RPMI8226 (cell line): ENCODE measurements around the gene TTC21A.
"Not testable (repeated sequence)": the region's sequence is repeated elsewhere in the genome, so short reads cannot be mapped to it uniquely, and the experiment has no call there.

ENCODE experiments used
- DNase-seq: peaks from one replicate; pipeline ENCODE4 v3.0.0-alpha.2; 2015

The TTC21A gene, protein sequence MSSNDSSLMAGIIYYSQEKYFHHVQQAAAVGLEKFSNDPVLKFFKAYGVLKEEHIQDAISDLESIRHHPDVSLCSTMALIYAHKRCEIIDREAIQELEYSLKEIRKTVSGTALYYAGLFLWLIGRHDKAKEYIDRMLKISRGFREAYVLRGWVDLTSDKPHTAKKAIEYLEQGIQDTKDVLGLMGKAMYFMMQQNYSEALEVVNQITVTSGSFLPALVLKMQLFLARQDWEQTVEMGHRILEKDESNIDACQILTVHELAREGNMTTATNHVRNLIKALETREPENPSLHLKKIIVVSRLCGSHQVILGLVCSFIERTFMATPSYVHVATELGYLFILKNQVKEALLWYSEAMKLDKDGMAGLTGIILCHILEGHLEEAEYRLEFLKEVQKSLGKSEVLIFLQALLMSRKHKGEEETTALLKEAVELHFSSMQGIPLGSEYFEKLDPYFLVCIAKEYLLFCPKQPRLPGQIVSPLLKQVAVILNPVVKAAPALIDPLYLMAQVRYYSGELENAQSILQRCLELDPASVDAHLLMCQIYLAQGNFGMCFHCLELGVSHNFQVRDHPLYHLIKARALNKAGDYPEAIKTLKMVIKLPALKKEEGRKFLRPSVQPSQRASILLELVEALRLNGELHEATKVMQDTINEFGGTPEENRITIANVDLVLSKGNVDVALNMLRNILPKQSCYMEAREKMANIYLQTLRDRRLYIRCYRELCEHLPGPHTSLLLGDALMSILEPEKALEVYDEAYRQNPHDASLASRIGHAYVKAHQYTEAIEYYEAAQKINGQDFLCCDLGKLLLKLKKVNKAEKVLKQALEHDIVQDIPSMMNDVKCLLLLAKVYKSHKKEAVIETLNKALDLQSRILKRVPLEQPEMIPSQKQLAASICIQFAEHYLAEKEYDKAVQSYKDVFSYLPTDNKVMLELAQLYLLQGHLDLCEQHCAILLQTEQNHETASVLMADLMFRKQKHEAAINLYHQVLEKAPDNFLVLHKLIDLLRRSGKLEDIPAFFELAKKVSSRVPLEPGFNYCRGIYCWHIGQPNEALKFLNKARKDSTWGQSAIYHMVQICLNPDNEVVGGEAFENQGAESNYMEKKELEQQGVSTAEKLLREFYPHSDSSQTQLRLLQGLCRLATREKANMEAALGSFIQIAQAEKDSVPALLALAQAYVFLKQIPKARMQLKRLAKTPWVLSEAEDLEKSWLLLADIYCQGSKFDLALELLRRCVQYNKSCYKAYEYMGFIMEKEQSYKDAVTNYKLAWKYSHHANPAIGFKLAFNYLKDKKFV (N-terminal part only)

DNA sequence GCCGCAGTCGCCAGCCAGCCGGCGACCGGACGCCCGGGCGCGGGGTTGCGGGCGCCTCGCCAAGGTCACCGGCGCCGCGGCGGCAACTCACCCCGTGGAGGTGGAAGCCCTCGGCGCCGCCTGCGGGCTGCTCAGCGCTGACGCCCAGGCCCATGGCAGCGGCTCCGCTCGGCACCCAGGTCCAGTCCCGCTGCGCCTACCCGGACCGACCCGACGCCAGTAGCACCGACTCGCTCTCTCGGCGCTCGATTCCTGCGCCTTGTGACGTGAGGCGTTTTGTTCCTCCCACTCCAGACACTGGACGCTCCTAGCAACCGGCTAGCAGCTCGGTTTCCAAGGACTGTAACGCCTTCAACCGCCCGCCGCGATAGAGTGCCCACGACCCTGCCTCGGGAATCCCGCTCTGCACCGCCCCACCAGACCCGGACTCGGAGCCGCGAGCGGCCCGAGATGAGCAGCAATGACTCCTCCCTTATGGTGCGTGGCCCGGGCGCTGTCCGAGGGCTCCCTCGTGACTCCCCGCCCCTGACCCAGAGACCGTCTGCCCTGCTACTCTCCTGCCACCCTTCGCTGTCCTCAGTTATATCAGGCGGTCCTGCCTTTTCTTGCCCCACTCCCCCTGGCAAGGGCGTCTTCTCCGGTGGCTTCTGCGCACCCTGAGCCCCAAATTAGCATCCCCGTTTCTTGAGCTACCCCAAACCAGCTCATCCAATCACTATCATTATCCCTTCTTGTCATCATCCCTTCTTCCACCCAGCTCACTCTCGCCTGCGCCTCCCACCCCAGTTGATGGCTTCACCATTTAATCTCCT, at the start of gene TTC21A, which contains the start of gene GORASP1:
Gene TTC21A, plus strand, starts transcription at position 293 of the 812 bp plus-strand sequence. Its CDS starts 158 bp downstream, at position 451.
Gene GORASP1, minus strand, starts transcription at position 240 of the 812 bp plus-strand sequence. Its CDS starts 86 bp downstream, at position 154.
- peak; percentile 83 for DNase-seq

DNA sequence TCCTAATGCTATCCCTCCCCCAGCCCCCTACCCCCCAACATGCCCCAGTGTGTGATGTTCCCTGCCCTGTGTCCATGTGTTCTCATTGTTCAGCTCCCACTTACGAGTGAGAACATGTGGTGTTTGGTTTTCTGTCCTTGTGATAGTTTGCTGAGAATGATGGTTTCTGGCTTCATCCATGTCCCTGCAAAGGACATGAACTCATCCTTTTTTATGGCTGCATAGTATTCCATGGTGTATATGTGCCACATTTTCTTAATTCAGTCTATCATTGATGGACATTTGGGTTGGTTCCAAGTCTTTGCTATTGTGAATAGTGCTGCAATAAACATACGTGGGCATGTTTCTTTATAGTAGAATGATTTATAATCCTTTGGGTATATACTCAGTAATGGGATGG, 46.3 kb upstream of the TTC21A start:
- not testable (repeated sequence) for DNase-seq

DNA sequence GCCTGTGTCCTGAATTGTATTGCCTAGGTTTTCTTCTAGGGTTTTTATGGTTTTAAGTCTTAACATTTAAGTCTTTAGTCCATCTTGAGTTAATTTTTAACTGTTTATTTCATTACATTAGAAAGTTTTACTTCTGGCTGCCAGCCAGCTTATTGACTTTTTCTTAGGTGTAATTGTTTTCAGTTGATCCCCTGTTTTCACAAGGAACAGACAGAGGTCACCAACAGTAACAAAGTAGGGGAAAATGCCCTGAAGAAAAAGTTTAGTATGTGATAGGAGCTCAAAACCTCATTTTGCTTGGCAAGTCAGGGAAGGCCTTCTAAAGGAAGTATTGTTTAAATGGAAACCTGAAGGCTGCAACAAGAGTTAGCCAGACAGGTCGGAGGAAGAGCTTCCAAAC, 45.3 kb upstream of the TTC21A start:
- DNase-seq = no peak

DNA sequence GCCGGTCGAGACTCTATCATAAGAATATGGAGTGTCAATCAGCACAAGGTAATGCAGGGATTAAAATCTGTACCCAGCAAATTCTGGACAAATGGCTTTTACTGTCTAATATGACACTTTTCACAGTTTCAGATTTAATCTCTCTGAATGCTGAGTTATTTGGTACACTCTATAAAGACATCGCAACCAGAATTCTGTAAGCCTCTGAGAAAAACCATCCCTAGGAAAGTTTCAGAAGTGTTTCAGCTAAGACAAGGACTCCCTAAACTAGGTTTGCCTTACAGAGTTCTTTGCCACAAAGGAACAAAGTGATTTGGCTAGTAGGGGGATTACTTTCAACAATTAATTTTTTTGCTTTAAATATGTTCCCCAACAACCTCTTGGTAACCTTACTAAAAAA, 44.3 kb upstream of the TTC21A start:
- no peak for DNase-seq

DNA sequence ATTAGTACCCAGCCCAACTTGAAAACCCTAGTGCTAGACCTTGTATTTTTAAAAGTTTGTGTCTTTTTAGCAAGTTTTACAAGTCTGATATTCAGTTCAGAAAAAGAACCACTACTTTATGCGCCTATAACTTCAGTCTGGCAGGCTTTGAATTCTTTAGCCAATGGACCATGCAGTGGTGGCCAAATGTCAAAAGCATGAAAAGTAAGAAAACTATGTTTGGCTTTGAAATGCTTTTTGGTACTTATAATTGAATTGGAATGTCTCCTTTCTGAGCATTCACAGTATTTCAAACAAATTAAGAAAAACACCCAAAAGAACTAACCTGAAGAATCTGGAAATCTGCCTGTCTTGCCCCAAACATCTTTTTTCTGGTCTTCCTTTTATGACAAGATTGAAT, 42.8 kb upstream of the TTC21A start:
- no peak for DNase-seq

DNA sequence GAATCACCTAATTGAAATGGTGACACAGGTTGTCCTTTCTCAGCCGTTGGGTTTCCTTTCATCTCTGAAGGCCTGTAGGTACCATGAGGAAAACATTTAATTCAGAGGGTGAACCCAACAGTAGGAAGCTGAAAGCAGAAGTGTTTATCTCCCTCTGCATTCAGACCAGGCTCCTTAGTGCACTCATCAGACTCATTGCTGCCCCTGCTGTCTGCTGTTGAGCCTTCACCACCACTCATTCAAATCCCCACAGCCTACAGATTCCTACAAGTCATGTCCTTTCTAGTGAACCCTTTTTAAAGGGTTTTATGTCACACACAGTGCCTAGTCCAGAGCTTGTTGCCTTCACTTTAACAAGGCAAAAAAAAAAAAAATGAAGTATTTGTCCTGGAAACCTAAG, 42.3 kb upstream of the TTC21A start:
- DNase-seq = peak; percentile 46

DNA sequence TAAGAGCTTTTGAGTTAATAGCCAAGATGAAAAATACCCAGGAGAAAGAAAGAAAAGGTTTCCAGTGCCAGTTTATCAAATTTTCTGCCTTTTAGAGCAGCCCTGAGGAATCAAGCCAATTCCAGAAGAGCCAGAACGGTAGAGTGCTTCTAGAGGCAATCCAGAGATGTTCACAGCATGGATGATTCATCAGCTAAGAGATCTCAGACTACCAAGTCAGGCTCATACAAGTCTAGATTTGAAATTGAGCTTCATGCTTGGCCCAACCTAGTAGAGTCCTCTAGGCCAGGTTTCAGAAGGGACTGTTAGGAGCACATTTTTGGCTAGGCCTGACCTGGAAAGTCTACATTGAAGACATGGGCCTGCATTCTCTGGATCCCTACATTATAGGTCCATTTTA, 40.2 kb upstream of the TTC21A start:
- DNase-seq = no peak

DNA sequence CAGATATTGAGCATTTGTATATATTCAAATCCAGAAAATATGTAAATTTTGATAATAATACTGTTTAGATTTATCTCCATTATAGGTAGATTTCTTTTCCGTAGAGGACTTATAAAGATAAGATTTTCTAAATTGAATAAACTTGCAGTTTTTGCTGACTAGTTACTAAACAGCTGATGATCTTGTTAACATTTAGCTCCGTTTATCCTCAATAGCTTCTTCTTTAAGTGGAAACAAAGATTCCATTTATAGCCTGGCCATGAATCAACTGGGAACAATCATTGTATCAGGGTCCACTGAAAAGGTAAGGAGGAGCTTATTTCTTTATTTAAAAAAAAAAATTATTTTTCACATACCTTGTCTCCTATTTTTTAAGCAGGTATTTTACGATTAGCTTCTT, 38.9 kb upstream of the TTC21A start:
- DNase-seq = no peak

DNA sequence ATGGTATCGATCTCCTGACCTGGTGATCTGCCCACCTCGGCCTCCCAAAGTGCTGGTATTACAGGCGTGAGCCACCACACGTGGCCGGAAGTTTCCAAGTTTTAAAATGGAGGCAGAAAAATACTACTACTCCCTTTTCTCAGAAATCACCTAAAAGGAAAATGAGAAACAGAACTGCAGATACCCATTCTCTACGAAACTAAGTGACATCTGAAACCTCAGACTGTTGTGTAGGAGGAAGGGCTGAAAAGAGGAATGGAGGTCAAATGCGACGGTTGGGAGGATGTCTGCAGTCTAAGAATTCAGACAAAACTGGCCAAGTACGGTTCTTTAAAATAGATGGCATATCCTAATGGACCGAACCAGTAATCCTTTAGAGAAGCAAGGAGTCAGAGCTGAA, 31.6 kb upstream of the TTC21A start:
- no peak for DNase-seq

DNA sequence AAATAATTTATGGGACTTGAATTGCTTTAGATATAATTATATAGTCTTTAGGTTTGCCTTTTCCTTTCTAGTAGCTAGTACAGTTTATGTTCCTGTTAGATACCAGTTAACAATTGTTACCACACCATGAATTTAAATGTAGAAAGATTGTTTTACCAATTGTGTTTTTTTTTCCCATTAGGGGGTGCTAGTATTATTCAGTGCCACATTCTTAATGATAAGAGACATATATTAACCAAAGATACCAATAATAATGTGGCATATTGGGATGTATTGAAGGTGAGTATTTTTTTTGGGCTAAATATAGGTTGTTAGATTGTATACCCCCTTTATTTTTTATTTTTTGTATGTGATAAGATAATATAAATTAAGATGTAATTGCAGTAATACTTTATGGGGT, 27.9 kb upstream of the TTC21A start:
- DNase-seq = no peak

DNA sequence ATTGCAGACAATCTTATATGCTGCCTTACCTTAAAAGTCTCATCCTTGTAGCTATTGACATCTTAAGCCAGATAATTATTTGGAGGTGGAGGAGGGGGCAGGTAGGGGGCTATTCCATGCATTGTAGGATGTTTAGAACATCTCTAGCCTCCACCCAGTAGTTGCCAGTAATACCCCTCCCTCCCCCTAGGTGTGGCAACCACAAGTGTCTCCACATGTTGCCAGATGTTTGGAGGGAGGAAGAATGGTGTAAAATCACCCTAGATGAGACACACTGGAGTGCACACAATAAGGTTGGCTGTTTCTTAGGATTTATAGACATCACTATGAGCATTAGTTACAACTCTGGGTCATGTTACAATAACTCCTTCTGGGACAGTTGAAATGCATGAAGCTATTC, 27.5 kb upstream of the TTC21A start:
- no peak for DNase-seq

DNA sequence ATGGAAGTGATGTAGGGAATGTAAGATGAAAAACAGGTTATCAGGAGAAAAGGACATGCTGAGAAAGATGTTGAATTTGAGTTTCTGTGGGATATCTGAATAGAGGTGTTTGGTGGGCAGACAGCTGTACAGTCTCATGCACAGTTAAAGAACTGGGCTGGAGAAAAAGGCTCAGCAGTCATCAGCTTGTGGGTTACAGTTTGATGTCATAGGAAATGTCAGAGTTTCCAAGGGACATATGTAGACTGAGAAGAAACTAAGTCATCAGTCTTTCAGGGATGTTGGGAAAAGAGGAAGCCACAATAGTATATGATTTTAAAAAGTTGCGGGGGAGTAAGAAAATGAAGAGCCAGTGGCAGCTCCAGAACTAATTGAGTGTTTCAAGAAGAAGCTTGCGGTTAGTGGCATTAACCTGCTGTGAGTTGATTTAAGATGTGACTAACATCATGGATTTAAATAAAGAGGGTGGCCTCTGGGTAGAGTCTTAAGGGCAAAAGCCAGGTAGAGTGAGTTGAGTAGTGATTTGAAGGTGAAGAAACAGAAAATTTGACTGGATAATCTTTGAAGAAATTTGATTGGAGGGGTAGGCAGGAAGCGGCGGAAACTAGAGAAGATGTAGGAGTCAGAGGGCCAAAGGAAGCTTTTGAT, 24.7 kb upstream of the TTC21A start:
- DNase-seq = no peak

DNA sequence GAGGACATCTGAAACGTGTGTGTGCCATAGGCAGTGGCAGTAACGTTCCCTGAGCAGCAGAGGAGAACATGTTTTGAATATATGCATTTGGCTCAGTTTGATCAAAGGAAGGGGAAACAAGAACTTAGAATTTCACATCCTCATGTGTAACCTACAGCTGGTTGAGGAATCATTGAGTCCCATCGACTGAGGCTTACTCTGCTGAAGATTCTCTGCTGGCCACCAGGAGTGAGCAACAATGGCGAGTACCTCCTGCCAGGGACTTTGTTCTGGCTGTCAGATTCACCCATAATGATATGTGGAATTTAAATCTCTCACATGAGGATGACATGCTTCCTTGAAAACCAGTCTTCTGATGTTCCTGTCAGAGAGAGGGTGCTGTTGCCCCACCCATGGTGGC, 21.3 kb upstream of the TTC21A start:
- no peak for DNase-seq

DNA sequence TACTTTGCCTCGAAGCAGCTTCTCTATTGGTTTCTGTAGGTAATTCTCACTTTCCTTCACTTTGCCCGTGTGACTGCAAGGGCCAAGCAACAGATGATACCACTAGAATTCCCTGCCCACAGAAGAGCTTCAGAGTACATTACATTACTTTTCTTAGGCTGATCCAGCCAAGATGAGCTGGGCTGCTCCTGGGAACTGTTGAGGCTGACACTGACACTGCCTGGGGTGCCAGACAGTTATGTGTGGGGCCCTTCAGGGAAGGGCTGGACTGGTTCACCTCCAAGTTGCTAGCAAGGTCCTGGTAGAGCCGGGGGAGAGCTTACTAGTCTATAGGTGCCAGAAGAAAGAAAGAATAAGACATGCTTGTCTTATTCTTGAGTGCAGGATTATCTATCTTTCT, 19.0 kb upstream of the TTC21A start:
- no peak for DNase-seq

DNA sequence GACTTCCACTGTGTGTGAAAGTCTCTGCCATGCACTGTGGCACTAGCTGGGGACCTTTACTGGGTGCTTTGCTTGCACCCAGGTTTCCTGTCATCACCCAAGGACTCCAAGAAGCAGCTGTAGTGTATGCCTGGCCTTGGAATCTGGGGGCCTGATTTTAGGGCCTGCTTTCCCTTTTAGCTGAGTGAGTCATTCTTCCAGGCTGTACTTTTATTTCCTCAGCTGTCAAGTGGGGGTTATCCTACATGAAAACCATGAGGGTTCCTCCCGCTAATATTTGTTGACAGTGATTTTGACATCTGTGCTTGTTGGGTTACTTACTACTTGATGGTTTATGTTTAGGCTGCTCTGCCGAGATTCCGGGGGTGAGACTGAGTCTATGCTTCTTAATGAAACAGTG, 18.6 kb upstream of the TTC21A start:
- DNase-seq = no peak

DNA sequence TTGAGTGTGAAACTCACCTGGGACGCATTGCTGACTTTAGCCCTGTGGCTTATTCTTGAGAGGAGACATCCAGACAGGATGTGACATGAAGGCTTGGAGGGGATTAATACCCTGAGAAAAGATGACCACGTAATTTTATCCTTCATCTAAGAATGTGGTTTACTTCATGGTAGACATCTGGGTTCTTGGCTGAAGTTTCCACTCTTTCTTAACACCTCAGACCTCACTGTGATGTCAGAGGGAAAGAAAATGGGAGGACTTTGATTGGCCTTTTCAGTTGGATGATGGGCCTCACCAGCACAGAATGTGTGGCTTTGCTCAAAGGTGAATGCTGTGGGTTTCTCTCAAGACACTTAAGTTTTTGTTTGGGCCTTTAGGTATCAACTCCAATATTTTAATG, 16.6 kb upstream of the TTC21A start:
- DNase-seq = no peak

DNA sequence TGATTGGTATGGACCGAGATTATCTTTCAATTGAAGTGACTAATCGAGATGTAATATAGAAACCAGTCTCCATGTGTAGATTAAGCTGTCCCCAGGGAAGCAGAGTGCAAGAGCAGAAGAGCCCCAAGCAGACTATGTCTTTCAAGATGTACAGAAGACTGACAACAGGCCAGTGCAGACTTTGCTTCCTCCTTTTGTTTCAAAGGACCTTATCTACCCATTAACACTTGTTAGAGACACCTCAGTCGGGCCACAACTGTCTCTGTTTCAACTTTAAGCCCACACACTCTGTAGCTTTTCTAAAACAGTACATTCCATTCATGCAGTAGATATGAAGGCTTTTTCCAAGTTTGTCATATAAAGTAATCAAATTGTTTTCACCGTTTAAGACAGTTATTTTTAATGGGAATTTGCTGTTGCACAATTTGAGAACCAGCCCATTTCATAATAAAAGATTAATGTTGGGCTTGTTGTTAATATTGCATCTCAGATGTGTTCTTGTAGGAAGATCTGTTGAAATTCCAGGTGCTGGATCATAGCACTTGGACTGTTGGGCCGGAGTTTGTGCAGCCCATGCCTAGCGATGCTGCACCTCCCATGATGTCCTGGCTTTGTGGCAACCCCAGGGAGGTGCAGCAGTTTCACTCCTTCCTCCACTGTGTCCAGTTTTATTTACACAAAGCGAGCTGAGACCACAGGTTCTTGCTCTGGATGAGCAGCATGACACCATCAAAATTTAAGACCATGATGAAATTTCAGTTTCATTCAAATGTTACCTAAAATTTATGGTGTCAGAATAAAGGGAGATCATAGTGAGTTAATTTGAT, 12.4 kb upstream of the TTC21A start:
- DNase-seq = no peak

DNA sequence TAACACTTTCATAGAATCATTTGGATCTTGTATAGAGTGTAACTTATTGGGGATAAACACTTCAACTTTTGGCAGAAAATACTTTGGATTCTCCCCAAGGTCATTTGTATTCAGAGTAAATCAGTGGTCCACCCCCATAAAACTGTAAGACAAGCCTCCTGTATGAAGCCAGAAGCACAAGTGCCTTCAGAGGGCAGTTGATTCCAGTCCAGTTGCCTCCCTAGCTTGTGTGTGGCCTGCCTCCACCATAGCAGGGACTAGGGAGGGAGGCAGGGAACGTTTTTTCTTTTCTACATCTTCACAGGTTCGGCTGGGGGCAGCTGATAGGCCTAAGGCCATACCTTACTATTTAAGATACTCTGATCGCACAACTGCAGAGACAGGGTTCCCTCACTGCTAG, 11.7 kb upstream of the TTC21A start:
- no peak for DNase-seq

DNA sequence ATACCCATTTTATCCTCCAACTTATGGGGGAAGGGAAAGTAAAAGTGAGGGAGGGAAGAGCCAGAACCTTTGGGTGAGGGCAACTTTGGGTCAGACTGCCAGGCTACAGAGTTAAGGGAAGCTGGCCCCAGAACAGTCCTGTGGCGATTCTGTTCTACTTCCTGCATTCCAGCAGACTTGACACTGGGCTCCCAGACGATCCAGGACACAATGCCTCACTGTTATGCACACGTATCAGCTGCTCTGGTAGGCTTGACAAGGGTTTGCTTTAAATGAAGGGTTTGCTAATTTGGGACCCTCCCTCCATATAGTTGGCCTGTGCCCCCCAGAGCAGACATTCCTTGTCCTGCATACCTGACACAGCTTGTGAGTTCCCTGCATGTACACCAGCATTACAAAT, 10.7 kb upstream of the TTC21A start:
- no peak for DNase-seq

DNA sequence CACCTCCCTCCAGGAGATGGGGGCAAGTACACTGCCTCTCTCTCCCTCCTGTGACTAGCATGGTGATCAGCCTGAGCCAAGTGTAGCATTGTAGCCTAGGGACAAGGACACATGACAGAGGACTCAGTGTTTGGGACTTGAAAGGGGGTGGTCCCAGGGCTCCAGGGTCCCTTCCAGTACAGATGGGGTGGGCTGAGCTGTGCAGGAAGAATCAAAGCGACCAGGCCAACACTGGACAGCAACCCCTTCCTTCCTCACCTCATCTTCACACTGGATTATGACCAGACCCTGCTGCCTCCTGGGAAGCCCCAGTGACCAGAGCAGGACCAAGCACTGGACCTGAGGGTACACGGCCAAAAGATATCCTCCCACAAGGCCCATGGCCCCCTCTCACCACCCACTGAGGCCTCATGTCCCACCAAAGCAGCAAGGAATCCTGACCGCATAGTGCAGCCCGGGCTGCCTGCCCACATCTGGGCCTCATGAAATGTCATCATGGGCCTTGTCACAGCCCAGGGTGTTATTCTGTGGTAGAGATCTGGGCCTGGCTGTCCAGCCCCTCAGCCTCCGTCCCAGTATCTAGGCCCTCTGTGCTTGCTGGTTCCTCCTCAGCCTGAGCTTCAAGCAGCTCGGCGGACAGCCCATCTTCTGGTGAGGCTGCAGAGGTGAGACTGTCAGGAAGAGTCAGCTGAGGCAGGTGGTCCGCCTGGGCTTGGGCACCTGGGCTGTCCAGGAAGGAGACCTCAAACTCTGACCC, 9.6 kb upstream of the TTC21A start:
- DNase-seq = no peak
